Astrocyte (in vitro differentiated cells and primary cell): Measurements from ENCODE around the gene TNFRSF12A.

Experiments used
- EZH2 ChIP-seq: IDR thresholded peaks from 2 replicates; pipeline ENCODE4 v1.6.1; 2012; ENCODE audit warnings: mild to moderate bottlenecking, low read length, inconsistent platforms; ENCODE audit not compliant: insufficient read depth
- TF ChIP-seq, protein P1 (sequence below): IDR thresholded peaks from 2 replicates; pipeline ENCODE4 v1.5.1; 2011; ENCODE audit warnings: low read depth, mild to moderate bottlenecking, inconsistent platforms, low read length, moderate library complexity; ENCODE audit not compliant: insufficient read depth

DNA sequence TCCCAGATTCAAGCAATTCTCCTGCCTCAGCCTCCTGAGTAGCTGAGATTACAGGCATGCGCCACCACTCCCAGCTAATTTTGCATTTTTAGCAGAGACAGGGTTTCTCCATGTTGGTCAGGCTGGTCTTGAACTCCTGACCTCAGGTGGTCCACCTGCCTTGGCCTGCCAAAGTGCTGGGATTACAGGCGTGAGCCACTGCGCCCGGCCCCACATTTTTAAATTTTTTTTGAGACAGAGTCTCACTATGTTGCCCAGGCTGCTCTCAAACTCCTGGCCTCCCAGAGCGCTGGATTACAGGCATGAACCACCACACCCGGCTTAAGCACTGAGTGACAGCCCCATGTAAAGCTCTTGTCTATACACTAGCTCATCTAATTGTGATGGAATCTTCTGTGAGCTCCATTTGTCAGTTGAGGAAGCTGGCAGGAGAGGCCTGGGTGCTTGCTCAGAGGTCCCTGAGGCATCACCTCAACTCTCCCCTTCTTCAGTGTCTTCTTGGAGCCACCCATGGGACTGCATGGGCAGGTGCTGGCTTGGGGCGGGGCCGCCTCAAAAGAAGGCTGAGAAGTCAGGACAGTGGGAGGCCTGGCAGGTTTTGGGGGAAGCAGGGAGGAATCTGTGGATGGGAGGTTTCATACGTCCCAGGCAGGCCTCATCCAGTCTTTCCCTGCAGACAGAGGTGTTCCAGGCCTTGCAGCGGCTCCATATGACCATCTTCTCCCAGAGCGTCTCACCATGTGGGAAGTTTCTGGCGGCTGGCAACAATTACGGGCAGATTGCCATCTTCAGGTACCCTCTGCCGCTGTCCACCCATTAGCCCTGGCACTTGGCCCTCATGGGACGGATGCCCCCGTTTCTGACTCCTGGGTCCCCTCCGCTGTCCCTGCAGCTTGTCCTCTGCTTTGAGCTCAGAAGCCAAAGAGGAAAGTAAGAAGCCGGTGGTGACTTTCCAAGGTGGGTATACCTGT lies 5.1 kb downstream of the TNFRSF12A start:
- TF ChIP-seq EZH2, result no peak
- TF ChIP-seq, protein P1, sequence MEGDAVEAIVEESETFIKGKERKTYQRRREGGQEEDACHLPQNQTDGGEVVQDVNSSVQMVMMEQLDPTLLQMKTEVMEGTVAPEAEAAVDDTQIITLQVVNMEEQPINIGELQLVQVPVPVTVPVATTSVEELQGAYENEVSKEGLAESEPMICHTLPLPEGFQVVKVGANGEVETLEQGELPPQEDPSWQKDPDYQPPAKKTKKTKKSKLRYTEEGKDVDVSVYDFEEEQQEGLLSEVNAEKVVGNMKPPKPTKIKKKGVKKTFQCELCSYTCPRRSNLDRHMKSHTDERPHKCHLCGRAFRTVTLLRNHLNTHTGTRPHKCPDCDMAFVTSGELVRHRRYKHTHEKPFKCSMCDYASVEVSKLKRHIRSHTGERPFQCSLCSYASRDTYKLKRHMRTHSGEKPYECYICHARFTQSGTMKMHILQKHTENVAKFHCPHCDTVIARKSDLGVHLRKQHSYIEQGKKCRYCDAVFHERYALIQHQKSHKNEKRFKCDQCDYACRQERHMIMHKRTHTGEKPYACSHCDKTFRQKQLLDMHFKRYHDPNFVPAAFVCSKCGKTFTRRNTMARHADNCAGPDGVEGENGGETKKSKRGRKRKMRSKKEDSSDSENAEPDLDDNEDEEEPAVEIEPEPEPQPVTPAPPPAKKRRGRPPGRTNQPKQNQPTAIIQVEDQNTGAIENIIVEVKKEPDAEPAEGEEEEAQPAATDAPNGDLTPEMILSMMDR, result no peak
